B cell (primary cell): ENCODE results near the gene AUTS2.

Experiments used
- CTCF ChIP-seq: fragments of 200-600 bp; IDR thresholded peaks from one replicate; pipeline ENCODE4 v1.8.0; 2022; ENCODE audit warnings: antibody characterized with exemption, mild to moderate bottlenecking
- EZH2 ChIP-seq: IDR thresholded peaks from 2 replicates; pipeline ENCODE4 v1.6.1; 2012; ENCODE audit warnings: borderline replicate concordance, low read depth, mild to moderate bottlenecking, moderate library complexity, low read length; ENCODE audit not compliant: insufficient read depth, poor library complexity, severe bottlenecking

- TF ChIP-seq CTCF (no peak), EZH2 (no peak)
Measured at GRCh38 chr7:69775231-69775771, 177.0 kb downstream of the AUTS2 start.
